Skin of body (tissue), 2 donors: Measurements from ENCODE around the gene SINHCAF. TPM values are rescaled to one million over a fixed set of nuclear protein-coding genes. Genes with fewer than 3 reads are reported as not detected.
"Not testable (repeated sequence)": the region's sequence is repeated elsewhere in the genome, so short reads cannot be mapped to it uniquely, and the experiment has no call there.

Experiments
- DNase-seq: peaks from one replicate; lab custom pipeline; 2025; lab: John Stamatoyannopoulos, UW
- total RNA-seq: library from RNA; depleted of rRNA; stranded (reverse); fragments of >200 nt; gene quantifications from one replicate; pipeline ENCODE4 v1.2.3, GENCODE V29; 2014

SINHCAF gene
- total RNA-seq, 1 donor from 2014 or later, result 47.5 TPM

DNA sequence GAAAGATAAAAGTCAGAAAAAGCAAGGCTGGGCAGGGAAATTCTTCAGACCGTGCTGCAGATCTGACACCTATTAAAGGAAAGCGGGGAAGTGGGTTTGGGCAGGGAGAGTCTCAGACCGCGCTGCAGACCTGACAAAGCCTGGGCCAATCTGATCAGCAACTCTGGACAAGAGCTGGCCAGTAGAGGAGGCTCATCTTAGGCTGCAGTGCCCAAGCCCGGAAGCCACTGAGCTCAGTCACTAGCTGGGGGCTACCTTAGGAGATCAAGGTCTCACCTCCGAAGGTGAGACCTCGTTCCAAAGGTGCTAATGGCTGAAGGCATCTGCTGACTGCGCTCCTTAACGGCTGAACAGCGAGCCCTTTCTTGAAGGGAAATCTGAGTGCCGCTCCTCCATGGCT, 60.2 kb downstream of the SINHCAF start:
- DNase-seq, result no peak

DNA sequence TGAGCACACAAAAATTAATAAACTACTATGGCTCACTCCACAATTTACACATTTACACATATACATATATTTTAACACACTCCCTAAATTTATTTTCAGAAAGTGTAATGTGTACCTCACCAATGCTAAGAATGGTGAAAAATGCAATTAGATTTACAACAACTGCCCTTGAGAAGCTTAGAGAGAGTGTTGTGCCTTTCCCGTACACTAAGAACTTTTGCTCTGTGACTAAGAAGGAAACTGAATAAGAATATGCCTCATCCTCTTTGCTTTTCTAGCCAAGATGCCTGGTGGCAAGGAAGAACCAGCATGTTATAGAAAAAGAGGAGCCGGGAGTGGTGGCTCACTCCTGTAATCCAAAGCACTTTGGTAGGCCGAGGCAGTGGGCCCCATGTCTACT, 62.3 kb downstream of the SINHCAF start:
- no peak for DNase-seq

DNA sequence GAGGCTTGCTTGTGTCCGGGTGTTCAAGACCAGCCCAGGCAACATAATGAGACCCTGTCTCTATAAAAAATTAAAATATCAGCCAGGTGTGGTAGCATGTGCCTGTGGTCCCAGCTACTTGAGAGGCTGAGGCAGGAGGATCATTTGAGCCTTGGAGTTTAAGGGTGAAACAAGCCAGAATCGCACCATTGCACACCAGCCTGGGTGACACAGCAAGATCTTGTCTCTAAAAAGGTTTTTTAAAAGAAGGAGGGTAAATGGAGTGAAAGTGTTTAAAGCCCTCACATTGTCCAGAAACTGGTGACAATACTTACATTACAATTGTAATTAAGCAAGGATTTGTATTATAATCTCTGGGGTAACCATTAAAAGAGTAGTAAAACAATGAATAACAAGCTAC, 64.2 kb downstream of the SINHCAF start:
- no peak for DNase-seq

GRCh38 chr12:31260840-31261239, 65.1 kb downstream of the SINHCAF start:
- no peak for DNase-seq

DNA sequence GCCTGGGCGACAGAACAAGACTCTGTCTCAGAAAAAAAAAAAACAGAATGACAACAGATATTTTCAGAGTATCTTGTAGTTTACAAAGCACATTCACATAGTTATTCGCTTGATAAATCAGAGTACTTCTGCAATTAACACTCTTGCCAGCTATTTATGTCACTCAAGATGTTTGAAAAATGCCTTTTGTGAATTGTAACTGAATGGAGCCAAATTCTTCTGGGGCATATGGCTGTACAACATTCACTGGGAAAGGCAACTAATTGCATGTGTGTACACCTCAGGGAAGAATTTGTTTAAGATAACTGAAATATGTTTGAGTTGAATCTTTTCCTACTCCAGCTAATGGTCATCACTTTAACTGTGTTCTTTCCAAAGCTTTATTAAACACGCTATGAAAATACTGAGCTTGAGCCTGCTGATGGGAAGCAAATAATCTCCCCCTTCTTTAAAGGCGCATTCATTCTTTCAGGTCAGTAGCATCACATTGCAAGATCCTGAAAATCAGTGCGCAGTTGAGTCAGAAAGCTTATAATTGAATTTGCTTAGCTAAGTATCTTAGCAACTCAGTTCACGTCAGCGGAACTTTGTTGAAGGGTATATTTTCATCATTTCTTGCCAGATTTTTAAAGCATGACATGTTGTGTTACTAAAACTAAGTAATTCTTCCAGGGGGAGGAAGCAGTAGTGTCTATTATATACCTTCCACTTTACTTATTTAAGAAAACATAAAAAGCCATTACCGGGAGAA, 66.6 kb downstream of the SINHCAF start:
- no peak for DNase-seq

DNA sequence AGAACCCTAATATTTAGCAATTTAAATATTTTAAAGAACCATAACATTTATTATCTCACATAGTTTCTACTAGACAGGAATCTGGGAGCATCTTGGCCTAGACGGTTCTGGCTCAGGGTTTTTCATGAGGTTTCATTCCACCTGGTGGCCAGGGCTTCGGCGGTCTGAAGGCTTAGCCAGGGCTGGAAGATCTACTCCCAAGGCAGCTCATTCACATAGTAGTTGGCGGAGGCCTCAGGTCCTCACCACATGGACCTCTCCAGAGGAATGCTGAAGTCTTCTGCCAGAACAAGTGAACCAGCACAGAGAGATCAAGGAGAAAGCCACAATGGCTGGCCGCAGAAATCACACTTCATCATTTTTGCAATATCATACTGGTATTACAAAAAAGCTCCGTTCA, 68.2 kb downstream of the SINHCAF start:
- DNase-seq, result no peak

- not testable (repeated sequence) for DNase-seq
These were observed 74.0 kb downstream of the SINHCAF start for GRCh38 chr12:31251707-31252611.

- DNase-seq, result no peak
These were observed 75.8 kb downstream of the SINHCAF start for GRCh38 chr12:31250179-31250578.

- DNase-seq, result no peak
These were observed 76.6 kb downstream of the SINHCAF start for GRCh38 chr12:31249356-31249755.

GRCh38 chr12:31248815-31249214, 77.1 kb downstream of the SINHCAF start:
- DNase-seq, result no peak

GRCh38 chr12:31248337-31248736, 77.6 kb downstream of the SINHCAF start:
- no peak for DNase-seq

DNA sequence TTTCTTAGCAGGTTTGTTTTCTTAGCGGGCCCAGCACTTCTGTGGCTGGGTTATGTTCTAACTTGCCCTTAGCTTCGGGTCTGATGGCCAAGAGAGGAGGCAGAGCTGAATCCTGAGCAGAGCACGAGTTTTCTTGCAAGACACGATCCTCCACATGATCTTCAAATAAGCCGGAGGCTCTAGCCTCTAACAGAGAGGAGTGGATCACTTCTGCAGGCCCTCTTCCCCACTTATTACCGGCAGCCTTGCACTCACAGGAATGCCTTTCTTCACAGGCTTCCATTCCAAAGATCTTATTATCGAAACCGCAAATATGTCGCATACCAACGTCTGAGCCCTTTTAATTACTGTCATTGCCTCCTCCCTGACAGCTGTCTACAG, 79.5 kb downstream of the SINHCAF start:
- DNase-seq, result no peak

GRCh38 chr12:31245822-31246469, 80.0 kb downstream of the SINHCAF start:
- no peak for DNase-seq

DNA sequence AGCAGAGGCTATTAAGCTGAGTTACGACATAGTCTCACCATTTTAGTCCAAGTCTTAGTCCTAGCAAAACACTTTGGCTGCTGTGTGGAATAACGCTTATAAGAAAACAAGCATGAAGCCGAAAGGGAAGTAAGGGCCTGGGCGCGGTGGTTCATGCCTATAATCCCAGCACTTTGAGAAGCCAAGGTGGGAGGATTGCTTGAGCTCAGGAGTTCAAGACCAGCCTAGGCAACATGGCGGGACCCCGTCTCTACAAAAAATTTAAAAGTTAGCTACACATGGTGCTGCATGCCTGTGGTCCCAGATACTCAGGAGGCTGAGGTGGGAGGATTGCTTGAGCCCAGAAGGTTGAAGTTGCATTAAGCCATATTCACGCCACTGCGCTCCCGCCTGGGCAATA, 83.5 kb downstream of the SINHCAF start:
- not testable (repeated sequence) for DNase-seq

- DNase-seq, result no peak
These were observed 87.1 kb downstream of the SINHCAF start for GRCh38 chr12:31238764-31239387.

DNA sequence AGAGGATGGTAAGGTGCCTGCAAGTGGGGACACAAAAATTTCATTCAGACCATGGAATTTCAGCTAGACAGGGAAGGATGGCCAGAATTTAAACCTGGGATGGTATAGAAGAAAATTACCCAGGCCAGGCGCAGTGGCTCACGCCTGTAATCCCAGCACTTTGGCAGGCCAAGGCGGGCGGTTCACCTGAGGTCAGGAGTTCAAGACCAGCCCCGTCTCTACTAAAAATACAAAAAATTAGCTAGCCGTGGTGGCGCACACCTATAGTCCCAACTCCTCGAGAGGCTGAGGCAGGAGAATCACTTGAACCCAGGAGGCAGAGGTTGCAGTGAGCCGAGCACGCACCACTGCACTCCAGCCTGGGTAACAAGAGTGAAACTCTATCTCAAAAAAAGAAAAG, 87.6 kb downstream of the SINHCAF start:
- DNase-seq, result not testable (repeated sequence)

DNA sequence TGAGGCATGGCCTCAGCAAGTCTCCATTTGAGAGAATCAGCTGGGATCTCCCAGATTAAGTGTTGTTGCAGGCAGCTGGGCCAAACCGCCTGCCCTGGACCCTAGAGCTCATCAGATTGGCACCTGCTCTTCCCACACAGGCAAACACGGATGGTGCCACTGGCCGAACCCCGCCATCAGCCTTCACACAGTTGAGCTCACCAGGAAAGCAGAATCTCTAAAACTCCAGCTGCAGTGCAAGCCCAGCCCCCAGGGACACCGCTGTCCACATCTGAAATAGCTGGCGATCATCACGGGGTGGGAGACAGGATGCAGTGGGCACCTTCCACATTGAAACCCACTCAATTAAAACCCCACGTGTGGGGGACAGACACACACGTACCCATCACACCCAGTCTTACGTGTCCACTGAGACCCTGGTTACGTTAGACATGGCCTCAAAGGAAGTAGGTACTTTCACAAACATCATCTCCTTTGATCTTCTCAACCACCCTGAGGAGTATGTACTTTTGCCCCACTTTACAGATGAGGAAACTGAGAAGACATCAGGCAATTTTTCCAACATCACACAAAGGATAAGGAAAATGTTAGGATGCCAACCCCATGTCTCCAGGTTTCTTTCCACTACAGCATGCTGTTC, 88.8 kb downstream of the SINHCAF start:
- no peak for DNase-seq

DNA sequence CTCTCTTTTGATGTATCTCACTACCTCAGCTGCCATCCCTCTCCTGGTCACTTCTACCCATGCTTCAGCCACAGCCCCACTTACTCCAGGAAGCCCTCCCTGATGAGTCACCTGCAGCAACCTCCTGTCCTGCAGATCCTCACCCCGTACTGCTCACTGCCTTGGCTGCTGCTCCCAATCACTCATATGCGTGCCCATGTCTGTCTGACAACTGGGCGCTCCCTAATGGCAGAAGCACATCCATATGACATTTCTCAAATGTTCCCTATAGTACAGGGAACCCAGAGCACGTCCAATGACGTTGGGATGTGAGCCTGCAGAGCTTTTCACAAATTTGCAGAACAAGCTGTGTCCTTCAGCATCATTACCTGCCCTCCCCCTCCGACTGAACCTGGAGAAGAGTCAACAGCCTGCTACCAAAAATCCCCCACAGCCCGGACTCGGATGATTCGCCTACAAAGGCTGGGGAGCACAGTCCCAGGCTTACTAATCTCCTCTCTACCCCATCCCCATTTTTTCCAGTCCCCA, 90.0 kb downstream of the SINHCAF start:
- no peak for DNase-seq

- peak; percentile 34 for DNase-seq
These were observed 90.7 kb downstream of the SINHCAF start for GRCh38 chr12:31234955-31235867.
